ENCODE measurements around the gene PUS1.

Gene PUS1

GRCh38 chr12:131980263-131980662, 51.2 kb downstream of the PUS1 start:
- Histone ChIP-seq H3K27ac (replicated peaks; ENCODE audit: low read length) (no peak overlapping the region), H2BK12ac (ENCODE audit: low read length) (no peak overlapping the region), H2BK5ac (ENCODE audit: low read length) (no peak overlapping the region), H3K23ac (ENCODE audit: low read depth, low read length, poor library complexity) (no peak overlapping the region), H3K4me3 (ENCODE audit: low read length in 2 of 2) (no peak overlapping the region), H3K9ac (ENCODE audit: low read depth, low read length, poor library complexity) (no peak overlapping the region), H3K18ac (ENCODE audit: low read length) (no peak overlapping the region), H2AK5ac (ENCODE audit: low read depth, low read length) (no peak overlapping the region), H2BK120ac (ENCODE audit: low read depth, low read length) (no peak overlapping the region), H3K79me1 (ENCODE audit: low read depth, low read length) (peaks cover 5% of the 10 kb centered on the region), H3K9me3 (replicated peaks in 1 of 2; ENCODE audit: control insufficient read depth in 2 of 2, insufficient read depth in 1 of 2, low read depth in 1 of 2, low read length in 2 of 2) (no peaks in the 10 kb centered on the region), H3K14ac (ENCODE audit: low read length) (no peak overlapping the region), H3K4me2 (ENCODE audit: insufficient read depth, low read length, poor library complexity, severe bottlenecking) (no peak overlapping the region), H4K8ac (ENCODE audit: low read depth, low read length) (no peak overlapping the region), H2BK15ac (ENCODE audit: low read length) (no peak overlapping the region), H3K4ac (ENCODE audit: low read length) (no peak overlapping the region), H3K4me1 (ENCODE audit: control insufficient read depth in 2 of 2, insufficient read depth in 1 of 2, low read depth in 1 of 2, low read length in 2 of 2) (peaks cover 0 to 2% of the 10 kb centered on the region in 2 donors), H2AFZ (ENCODE audit: low read length) (no peak overlapping the region), H4K91ac (ENCODE audit: low read depth, low read length, poor library complexity) (no peak overlapping the region), H3K36me3 (replicated peaks in 1 of 2; ENCODE audit: control insufficient read depth in 2 of 2, insufficient read depth in 2 of 2, low read length in 2 of 2) (peaks cover 22 to 76% of the 10 kb centered on the region in 2 donors), H3K27me3 (ENCODE audit: control insufficient read depth in 3 of 3, insufficient read depth in 3 of 3, low read depth in 1 of 3, low read length in 3 of 3) (no peaks in the 10 kb centered on the region)
- no CpG with 5 or more reads among the region's 3 CpGs for WGBS, 2 donors (ENCODE audit: extremely low coverage in 2 of 2, insufficient read length in 2 of 2, insufficient replicate concordance in 1 of 2)
- DNase-seq (ENCODE audit: low spot score), result no peak

GRCh38 chr12:131981388-131981787, 52.3 kb downstream of the PUS1 start:
- Histone ChIP-seq H3K36me3 (replicated peaks in 1 of 2; ENCODE audit: control insufficient read depth in 2 of 2, insufficient read depth in 2 of 2, low read length in 2 of 2) (peaks cover 25 to 87% of the 10 kb centered on the region in 2 donors), H3K14ac (ENCODE audit: low read length) (no peak overlapping the region), H3K18ac (ENCODE audit: low read length) (no peak overlapping the region), H4K91ac (ENCODE audit: low read depth, low read length, poor library complexity) (no peak overlapping the region), H3K9me3 (replicated peaks in 1 of 2; ENCODE audit: control insufficient read depth in 2 of 2, insufficient read depth in 1 of 2, low read depth in 1 of 2, low read length in 2 of 2) (no peaks in the 10 kb centered on the region), H3K4me3 (ENCODE audit: low read length in 2 of 2) (no peak overlapping the region), H2BK120ac (ENCODE audit: low read depth, low read length) (no peak overlapping the region), H3K23ac (ENCODE audit: low read depth, low read length, poor library complexity) (no peak overlapping the region), H3K27ac (replicated peaks; ENCODE audit: low read length) (no peak overlapping the region), H2AK5ac (ENCODE audit: low read depth, low read length) (no peak overlapping the region), H2AFZ (ENCODE audit: low read length) (no peak overlapping the region), H2BK5ac (ENCODE audit: low read length) (no peak overlapping the region), H2BK15ac (ENCODE audit: low read length) (no peak overlapping the region), H3K9ac (ENCODE audit: low read depth, low read length, poor library complexity) (no peak overlapping the region), H3K4ac (ENCODE audit: low read length) (no peak overlapping the region), H3K79me1 (ENCODE audit: low read depth, low read length) (peaks cover 5% of the 10 kb centered on the region), H4K8ac (ENCODE audit: low read depth, low read length) (no peak overlapping the region), H3K4me1 (ENCODE audit: control insufficient read depth in 2 of 2, insufficient read depth in 1 of 2, low read depth in 1 of 2, low read length in 2 of 2) (peaks cover 1 to 2% of the 10 kb centered on the region in 2 donors), H3K27me3 (ENCODE audit: control insufficient read depth in 3 of 3, insufficient read depth in 3 of 3, low read depth in 1 of 3, low read length in 3 of 3) (no peaks in the 10 kb centered on the region), H3K4me2 (ENCODE audit: insufficient read depth, low read length, poor library complexity, severe bottlenecking) (no peak overlapping the region), H2BK12ac (ENCODE audit: low read length) (no peak overlapping the region)
- WGBS, 2 donors (ENCODE audit: extremely low coverage in 2 of 2, insufficient read length in 2 of 2, insufficient replicate concordance in 1 of 2), result no CpG with 5 or more reads among the region's 10 CpGs
- DNase-seq (ENCODE audit: low spot score), result no peak

- Histone ChIP-seq H2BK12ac (ENCODE audit: low read length) (no peak overlapping the region), H3K4me1 (ENCODE audit: control insufficient read depth in 2 of 2, insufficient read depth in 1 of 2, low read depth in 1 of 2, low read length in 2 of 2) (peaks cover 2 to 8% of the 10 kb centered on the region in 2 donors), H2BK5ac (ENCODE audit: low read length) (no peak overlapping the region), H4K8ac (ENCODE audit: low read depth, low read length) (no peak overlapping the region), H4K91ac (ENCODE audit: low read depth, low read length, poor library complexity) (no peak overlapping the region), H3K27me3 (ENCODE audit: control insufficient read depth in 3 of 3, insufficient read depth in 3 of 3, low read depth in 1 of 3, low read length in 3 of 3) (no peaks in the 10 kb centered on the region), H3K36me3 (replicated peaks in 1 of 2; ENCODE audit: control insufficient read depth in 2 of 2, insufficient read depth in 2 of 2, low read length in 2 of 2) (peaks cover 26 to 93% of the 10 kb centered on the region in 2 donors), H2AFZ (ENCODE audit: low read length) (no peak overlapping the region), H3K4me2 (ENCODE audit: insufficient read depth, low read length, poor library complexity, severe bottlenecking) (no peak overlapping the region), H2BK120ac (ENCODE audit: low read depth, low read length) (no peak overlapping the region), H3K9ac (ENCODE audit: low read depth, low read length, poor library complexity) (no peak overlapping the region), H3K9me3 (replicated peaks in 1 of 2; ENCODE audit: control insufficient read depth in 2 of 2, insufficient read depth in 1 of 2, low read depth in 1 of 2, low read length in 2 of 2) (no peaks in the 10 kb centered on the region), H2AK5ac (ENCODE audit: low read depth, low read length) (no peak overlapping the region), H3K23ac (ENCODE audit: low read depth, low read length, poor library complexity) (no peak overlapping the region), H2BK15ac (ENCODE audit: low read length) (no peak overlapping the region), H3K14ac (ENCODE audit: low read length) (no peak overlapping the region), H3K79me1 (ENCODE audit: low read depth, low read length) (peaks cover 5% of the 10 kb centered on the region), H3K4me3 (ENCODE audit: low read length in 2 of 2) (no peak overlapping the region), H3K27ac (replicated peaks; ENCODE audit: low read length) (no peak overlapping the region), H3K4ac (ENCODE audit: low read length) (no peak overlapping the region), H3K18ac (ENCODE audit: low read length) (no peak overlapping the region)
- no CpG with 5 or more reads among the region's 17 CpGs for whole genome bisulfite sequencing, 2 donors (ENCODE audit: extremely low coverage in 2 of 2, insufficient read length in 2 of 2, insufficient replicate concordance in 1 of 2)
- DNase-seq (ENCODE audit: low spot score), result no peak
These were observed 53.0 kb downstream of the PUS1 start for GRCh38 chr12:131982041-131982440.

GRCh38 chr12:131983026-131983425, 54.0 kb downstream of the PUS1 start:
- Histone ChIP-seq H2BK5ac (ENCODE audit: low read length) (no peak overlapping the region), H3K9me3 (replicated peaks in 1 of 2; ENCODE audit: control insufficient read depth in 2 of 2, insufficient read depth in 1 of 2, low read depth in 1 of 2, low read length in 2 of 2) (no peaks in the 10 kb centered on the region), H3K18ac (ENCODE audit: low read length) (no peak overlapping the region), H2BK12ac (ENCODE audit: low read length) (no peak overlapping the region), H2AK5ac (ENCODE audit: low read depth, low read length) (no peak overlapping the region), H4K91ac (ENCODE audit: low read depth, low read length, poor library complexity) (no peak overlapping the region), H3K4me1 (ENCODE audit: control insufficient read depth in 2 of 2, insufficient read depth in 1 of 2, low read depth in 1 of 2, low read length in 2 of 2) (peaks cover 5 to 9% of the 10 kb centered on the region in 2 donors), H3K27me3 (ENCODE audit: control insufficient read depth in 3 of 3, insufficient read depth in 3 of 3, low read depth in 1 of 3, low read length in 3 of 3) (no peaks in the 10 kb centered on the region), H3K4me3 (ENCODE audit: low read length in 2 of 2) (no peak overlapping the region), H2BK15ac (ENCODE audit: low read length) (no peak overlapping the region), H3K36me3 (replicated peaks in 1 of 2; ENCODE audit: control insufficient read depth in 2 of 2, insufficient read depth in 2 of 2, low read length in 2 of 2) (peaks cover 33 to 96% of the 10 kb centered on the region in 2 donors), H3K27ac (replicated peaks; ENCODE audit: low read length) (no peak overlapping the region), H3K4me2 (ENCODE audit: insufficient read depth, low read length, poor library complexity, severe bottlenecking) (no peak overlapping the region), H3K4ac (ENCODE audit: low read length) (no peak overlapping the region), H2AFZ (ENCODE audit: low read length) (no peak overlapping the region), H3K79me1 (ENCODE audit: low read depth, low read length) (peaks cover 2% of the 10 kb centered on the region), H3K14ac (ENCODE audit: low read length) (no peak overlapping the region), H4K8ac (ENCODE audit: low read depth, low read length) (no peak overlapping the region), H2BK120ac (ENCODE audit: low read depth, low read length) (no peak overlapping the region), H3K23ac (ENCODE audit: low read depth, low read length, poor library complexity) (no peak overlapping the region), H3K9ac (ENCODE audit: low read depth, low read length, poor library complexity) (no peak overlapping the region)
- WGBS, 2 donors (ENCODE audit: extremely low coverage in 2 of 2, insufficient read length in 2 of 2, insufficient replicate concordance in 1 of 2), result no CpG with 5 or more reads among the region's 6 CpGs
- DNase-seq (ENCODE audit: low spot score), result no peak

Measured in neuronal stem cell (in vitro differentiated cells).